ENCODE results near the gene CA14.
A peak's percentile ranks its signal among the peaks of the same experiment; 100 is the strongest.

The CA14 gene

DNA sequence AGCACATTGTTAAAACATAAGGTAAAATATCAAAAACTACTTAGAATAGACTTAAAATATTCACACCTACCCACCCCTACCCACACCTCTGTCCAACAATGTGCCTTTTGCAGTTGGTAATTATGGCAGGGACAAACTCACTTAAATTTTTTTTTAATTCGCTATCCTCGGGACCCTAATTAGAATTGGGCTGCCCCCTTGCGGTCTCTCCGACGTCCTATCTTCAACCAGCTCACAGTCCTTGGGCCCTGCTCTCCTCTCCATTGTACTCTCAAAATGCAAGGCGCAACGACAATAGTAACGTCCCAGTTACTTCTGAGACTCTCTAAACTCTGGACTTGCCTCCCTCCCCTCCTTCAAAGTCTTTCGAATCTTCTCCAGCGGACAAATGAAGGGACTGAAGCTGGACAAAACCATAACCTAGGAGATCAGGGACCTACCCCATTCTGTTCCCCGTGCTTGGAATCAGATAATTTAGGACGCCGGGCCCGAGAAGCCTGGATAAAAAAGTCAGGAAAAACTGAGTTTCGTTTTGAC, 23.7 kb downstream of the CA14 start (continued):
- TF ChIP-seq, protein P1, sequence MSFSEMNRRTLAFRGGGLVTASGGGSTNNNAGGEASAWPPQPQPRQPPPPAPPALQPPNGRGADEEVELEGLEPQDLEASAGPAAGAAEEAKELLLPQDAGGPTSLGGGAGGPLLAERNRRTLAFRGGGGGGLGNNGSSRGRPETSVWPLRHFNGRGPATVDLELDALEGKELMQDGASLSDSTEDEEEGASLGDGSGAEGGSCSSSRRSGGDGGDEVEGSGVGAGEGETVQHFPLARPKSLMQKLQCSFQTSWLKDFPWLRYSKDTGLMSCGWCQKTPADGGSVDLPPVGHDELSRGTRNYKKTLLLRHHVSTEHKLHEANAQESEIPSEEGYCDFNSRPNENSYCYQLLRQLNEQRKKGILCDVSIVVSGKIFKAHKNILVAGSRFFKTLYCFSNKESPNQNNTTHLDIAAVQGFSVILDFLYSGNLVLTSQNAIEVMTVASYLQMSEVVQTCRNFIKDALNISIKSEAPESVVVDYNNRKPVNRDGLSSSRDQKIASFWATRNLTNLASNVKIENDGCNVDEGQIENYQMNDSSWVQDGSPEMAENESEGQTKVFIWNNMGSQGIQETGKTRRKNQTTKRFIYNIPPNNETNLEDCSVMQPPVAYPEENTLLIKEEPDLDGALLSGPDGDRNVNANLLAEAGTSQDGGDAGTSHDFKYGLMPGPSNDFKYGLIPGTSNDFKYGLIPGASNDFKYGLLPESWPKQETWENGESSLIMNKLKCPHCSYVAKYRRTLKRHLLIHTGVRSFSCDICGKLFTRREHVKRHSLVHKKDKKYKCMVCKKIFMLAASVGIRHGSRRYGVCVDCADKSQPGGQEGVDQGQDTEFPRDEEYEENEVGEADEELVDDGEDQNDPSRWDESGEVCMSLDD (tag by site-specific recombination; IDR thresholded peaks at IDR 0.05): no peak
- TF ChIP-seq, protein P2, sequence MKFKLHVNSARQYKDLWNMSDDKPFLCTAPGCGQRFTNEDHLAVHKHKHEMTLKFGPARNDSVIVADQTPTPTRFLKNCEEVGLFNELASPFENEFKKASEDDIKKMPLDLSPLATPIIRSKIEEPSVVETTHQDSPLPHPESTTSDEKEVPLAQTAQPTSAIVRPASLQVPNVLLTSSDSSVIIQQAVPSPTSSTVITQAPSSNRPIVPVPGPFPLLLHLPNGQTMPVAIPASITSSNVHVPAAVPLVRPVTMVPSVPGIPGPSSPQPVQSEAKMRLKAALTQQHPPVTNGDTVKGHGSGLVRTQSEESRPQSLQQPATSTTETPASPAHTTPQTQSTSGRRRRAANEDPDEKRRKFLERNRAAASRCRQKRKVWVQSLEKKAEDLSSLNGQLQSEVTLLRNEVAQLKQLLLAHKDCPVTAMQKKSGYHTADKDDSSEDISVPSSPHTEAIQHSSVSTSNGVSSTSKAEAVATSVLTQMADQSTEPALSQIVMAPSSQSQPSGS (tag by site-specific recombination; IDR thresholded peaks at IDR 0.05; ENCODE audit: low read depth): no peak
- TF ChIP-seq ZNF292 (tag by site-specific recombination; IDR thresholded peaks at IDR 0.05; ENCODE audit: borderline replicate concordance, low read depth): no peak
- TF ChIP-seq, protein P3, sequence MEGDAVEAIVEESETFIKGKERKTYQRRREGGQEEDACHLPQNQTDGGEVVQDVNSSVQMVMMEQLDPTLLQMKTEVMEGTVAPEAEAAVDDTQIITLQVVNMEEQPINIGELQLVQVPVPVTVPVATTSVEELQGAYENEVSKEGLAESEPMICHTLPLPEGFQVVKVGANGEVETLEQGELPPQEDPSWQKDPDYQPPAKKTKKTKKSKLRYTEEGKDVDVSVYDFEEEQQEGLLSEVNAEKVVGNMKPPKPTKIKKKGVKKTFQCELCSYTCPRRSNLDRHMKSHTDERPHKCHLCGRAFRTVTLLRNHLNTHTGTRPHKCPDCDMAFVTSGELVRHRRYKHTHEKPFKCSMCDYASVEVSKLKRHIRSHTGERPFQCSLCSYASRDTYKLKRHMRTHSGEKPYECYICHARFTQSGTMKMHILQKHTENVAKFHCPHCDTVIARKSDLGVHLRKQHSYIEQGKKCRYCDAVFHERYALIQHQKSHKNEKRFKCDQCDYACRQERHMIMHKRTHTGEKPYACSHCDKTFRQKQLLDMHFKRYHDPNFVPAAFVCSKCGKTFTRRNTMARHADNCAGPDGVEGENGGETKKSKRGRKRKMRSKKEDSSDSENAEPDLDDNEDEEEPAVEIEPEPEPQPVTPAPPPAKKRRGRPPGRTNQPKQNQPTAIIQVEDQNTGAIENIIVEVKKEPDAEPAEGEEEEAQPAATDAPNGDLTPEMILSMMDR (tag by site-specific recombination; IDR thresholded peaks at IDR 0.05): peak; percentile 60
- TF ChIP-seq, protein P4, sequence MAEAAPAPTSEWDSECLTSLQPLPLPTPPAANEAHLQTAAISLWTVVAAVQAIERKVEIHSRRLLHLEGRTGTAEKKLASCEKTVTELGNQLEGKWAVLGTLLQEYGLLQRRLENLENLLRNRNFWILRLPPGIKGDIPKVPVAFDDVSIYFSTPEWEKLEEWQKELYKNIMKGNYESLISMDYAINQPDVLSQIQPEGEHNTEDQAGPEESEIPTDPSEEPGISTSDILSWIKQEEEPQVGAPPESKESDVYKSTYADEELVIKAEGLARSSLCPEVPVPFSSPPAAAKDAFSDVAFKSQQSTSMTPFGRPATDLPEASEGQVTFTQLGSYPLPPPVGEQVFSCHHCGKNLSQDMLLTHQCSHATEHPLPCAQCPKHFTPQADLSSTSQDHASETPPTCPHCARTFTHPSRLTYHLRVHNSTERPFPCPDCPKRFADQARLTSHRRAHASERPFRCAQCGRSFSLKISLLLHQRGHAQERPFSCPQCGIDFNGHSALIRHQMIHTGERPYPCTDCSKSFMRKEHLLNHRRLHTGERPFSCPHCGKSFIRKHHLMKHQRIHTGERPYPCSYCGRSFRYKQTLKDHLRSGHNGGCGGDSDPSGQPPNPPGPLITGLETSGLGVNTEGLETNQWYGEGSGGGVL (tag by site-specific recombination; IDR thresholded peaks at IDR 0.05): no peak

DNA sequence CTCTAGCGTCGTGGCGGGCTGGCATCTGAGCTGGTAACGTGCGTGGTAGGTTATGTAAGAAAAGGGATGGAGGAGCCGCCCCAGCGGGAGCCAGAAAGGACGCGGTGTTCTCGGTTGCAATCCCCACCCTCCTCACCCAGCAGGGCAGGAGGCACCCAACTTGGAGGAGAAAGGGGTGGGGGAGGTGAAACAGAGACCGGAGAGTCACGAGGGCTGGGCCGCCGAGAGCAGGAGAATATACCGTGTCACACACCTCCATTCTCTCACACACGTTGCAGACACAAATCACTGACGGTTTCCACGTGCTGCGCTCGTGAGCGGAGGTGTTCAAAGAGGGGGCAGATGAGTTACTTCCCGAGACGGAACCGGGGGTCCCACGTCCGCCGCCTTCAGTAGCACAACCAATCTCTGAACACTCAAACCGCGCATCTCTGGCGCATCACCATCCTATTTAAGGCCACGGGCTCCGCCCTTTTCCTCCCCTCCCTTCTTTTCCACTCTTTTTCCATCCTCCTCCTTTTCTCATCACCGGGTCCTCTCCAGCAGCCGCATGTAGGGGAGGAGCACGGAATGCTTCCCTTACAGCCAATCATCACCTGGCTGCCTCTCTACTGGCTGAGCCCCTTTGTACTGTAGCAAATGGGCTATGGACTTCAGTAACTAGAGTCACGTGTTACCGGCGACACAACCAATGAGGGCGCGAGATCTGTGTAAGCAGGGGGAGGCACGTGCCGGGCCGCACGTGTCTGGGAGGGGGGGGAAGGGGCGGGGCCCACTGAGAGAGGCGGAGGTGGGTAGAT, 24.4 kb downstream of the CA14 start, which contains the start of gene CIART:
Gene CIART (plus strand): TSS at position 797 of the 800 bp plus-strand sequence. CDS start 714 bp downstream, outside the sequence.
- peaks cover 0 to 3% of the 10 kb centered on the region in 2 experiments; a peak in 1 of 3 replicates for H3K36me3 ChIP-seq (ENCODE audit: control insufficient read depth in 2 of 2, insufficient read depth in 1 of 2, low read length in 2 of 2)
- H3K27ac ChIP-seq (ENCODE audit: extremely low read depth, low read depth, low read length): no peak within 1 kb of the TSS; the same call in 1 of the 2 replicates
- H3K9me3 ChIP-seq (ENCODE audit: control insufficient read depth, insufficient read depth, low read depth, low read length): no peaks in the 10 kb centered on the region
- CTCF ChIA-PET: interaction anchor here (0.6 to 5.8 kb wide), 18 partner anchors 9 to 596 kb away, joined by 3 to 101 read pairs (median 4); partner anchors contain the start of genes APH1A, C1orf54 and CA14
- H3K4me3 ChIP-seq (ENCODE audit: low read depth, low read length): peak within 1 kb of the TSS; percentile 28
- no peaks in the 10 kb centered on the region for H3K4me1 ChIP-seq (ENCODE audit: control insufficient read depth, insufficient read depth, low read length)
- POLR2A ChIA-PET: interaction anchor here (0.6 to 1.0 kb wide), 5 partner anchors 13 to 93 kb away, joined by 3 to 8 read pairs (median 3); partner anchors contain the start of genes APH1A and CA14
- TF ChIP-seq GFI1B (tag by site-specific recombination; IDR thresholded peaks at IDR 0.05) (peak; percentile 45; the same call in 1 of the 2 replicates), KLF9 (tag by site-specific recombination; IDR thresholded peaks at IDR 0.05; ENCODE audit: low read depth) (peak; percentile 77; the same call in 1 of the 2 replicates), ZNF341 (tag by site-specific recombination; IDR thresholded peaks at IDR 0.05; ENCODE audit: low read depth) (peak; percentile 99), GLIS1 (tag by site-specific recombination; IDR thresholded peaks at IDR 0.05) (peak; percentile 33), ZNF777 (tag by site-specific recombination; IDR thresholded peaks at IDR 0.05; ENCODE audit: borderline replicate concordance) (no peak), WT1 (tag by site-specific recombination; IDR thresholded peaks at IDR 0.05) (peak; percentile 59; the same call in 1 of the 2 replicates), ZBTB17 (tag by site-specific recombination; IDR thresholded peaks at IDR 0.05) (peak; percentile 79), ZNF324 (tag by site-specific recombination; IDR thresholded peaks at IDR 0.05) (no peak; the same call in 1 of the 2 replicates), ZNF473 (tag by site-specific recombination; IDR thresholded peaks at IDR 0.05) (no peak), ZNF510 (tag by site-specific recombination; IDR thresholded peaks at IDR 0.05; ENCODE audit: insufficient replicate concordance) (no peak)
- TF ChIP-seq, protein P3 (tag by site-specific recombination; IDR thresholded peaks at IDR 0.05): no peak
- TF ChIP-seq, protein P5, sequence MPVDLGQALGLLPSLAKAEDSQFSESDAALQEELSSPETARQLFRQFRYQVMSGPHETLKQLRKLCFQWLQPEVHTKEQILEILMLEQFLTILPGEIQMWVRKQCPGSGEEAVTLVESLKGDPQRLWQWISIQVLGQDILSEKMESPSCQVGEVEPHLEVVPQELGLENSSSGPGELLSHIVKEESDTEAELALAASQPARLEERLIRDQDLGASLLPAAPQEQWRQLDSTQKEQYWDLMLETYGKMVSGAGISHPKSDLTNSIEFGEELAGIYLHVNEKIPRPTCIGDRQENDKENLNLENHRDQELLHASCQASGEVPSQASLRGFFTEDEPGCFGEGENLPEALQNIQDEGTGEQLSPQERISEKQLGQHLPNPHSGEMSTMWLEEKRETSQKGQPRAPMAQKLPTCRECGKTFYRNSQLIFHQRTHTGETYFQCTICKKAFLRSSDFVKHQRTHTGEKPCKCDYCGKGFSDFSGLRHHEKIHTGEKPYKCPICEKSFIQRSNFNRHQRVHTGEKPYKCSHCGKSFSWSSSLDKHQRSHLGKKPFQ (tag by site-specific recombination; IDR thresholded peaks at IDR 0.05): no peak
- TF ChIP-seq, protein P6, sequence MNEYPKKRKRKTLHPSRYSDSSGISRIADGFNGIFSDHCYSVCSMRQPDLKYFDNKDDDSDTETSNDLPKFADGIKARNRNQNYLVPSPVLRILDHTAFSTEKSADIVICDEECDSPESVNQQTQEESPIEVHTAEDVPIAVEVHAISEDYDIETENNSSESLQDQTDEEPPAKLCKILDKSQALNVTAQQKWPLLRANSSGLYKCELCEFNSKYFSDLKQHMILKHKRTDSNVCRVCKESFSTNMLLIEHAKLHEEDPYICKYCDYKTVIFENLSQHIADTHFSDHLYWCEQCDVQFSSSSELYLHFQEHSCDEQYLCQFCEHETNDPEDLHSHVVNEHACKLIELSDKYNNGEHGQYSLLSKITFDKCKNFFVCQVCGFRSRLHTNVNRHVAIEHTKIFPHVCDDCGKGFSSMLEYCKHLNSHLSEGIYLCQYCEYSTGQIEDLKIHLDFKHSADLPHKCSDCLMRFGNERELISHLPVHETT (tag by site-specific recombination; IDR thresholded peaks at IDR 0.05): 0 out of 2 replicates have a peak, but pooled peaks have one; percentile 40
- TF ChIP-seq, protein P7, sequence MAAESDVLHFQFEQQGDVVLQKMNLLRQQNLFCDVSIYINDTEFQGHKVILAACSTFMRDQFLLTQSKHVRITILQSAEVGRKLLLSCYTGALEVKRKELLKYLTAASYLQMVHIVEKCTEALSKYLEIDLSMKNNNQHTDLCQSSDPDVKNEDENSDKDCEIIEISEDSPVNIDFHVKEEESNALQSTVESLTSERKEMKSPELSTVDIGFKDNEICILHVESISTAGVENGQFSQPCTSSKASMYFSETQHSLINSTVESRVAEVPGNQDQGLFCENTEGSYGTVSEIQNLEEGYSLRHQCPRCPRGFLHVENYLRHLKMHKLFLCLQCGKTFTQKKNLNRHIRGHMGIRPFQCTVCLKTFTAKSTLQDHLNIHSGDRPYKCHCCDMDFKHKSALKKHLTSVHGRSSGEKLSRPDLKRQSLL (tag by site-specific recombination; IDR thresholded peaks at IDR 0.05): 0 out of 2 replicates have a peak, but pooled peaks have one; percentile 1
